H9 (cell line): Measurements from ENCODE around the gene KRT32. TPM values are rescaled to one million over a fixed set of nuclear protein-coding genes. Genes with fewer than 3 reads are reported as not detected.

ENCODE experiments used
- DNase-seq: peaks from one replicate; pipeline ENCODE4 v3.0.0-alpha.2; 2017
- H2AFZ ChIP-seq: one replicate; pipeline ENCODE4 v1.6.1; 2013; ENCODE audit warnings: mild to moderate bottlenecking, low read length, control low read depth, moderate library complexity
- H2AK5ac ChIP-seq: 2 replicates; pipeline ENCODE4 v1.6.1; 2013; ENCODE audit warnings: low read length, control low read depth, mixed read lengths; ENCODE audit not compliant: insufficient read length
- H2BK120ac ChIP-seq: one replicate; pipeline ENCODE4 v1.6.1; 2013; ENCODE audit warnings: low read depth, mild to moderate bottlenecking, low read length, control low read depth, inconsistent platforms; ENCODE audit not compliant: poor library complexity, severe bottlenecking
- H2BK12ac ChIP-seq: 2 replicates; pipeline ENCODE4 v1.6.1; 2013; ENCODE audit warnings: low read length, control low read depth, mixed read lengths, low read depth; ENCODE audit not compliant: insufficient read length
- H2BK15ac ChIP-seq: 2 replicates; pipeline ENCODE4 v1.6.1; 2013; ENCODE audit warnings: low read depth, low read length, control low read depth
- H2BK20ac ChIP-seq: one replicate; pipeline ENCODE4 v1.6.1; 2013; ENCODE audit warnings: low read depth, mild to moderate bottlenecking, low read length, control low read depth, inconsistent platforms; ENCODE audit not compliant: poor library complexity, severe bottlenecking
- H2BK5ac ChIP-seq: 2 replicates; pipeline ENCODE4 v1.6.1; 2013; ENCODE audit warnings: low read length, control low read depth, mixed read lengths; ENCODE audit not compliant: insufficient read length
- H3K14ac ChIP-seq: 2 replicates; pipeline ENCODE4 v1.6.1; 2013; ENCODE audit warnings: low read length, control low read depth; ENCODE audit not compliant: insufficient read depth
- H3K18ac ChIP-seq: 2 replicates; pipeline ENCODE4 v1.6.1; 2013; ENCODE audit warnings: low read depth, mild to moderate bottlenecking, mixed read lengths, low read length, control low read depth; ENCODE audit not compliant: insufficient read length
- H3K23ac ChIP-seq: 2 replicates; pipeline ENCODE4 v1.6.1; 2013; ENCODE audit warnings: low read length, control low read depth, mixed read lengths, low read depth; ENCODE audit not compliant: insufficient read length
- H3K23me2 ChIP-seq: 2 replicates; pipeline ENCODE4 v1.6.1; 2013; ENCODE audit warnings: low read depth, mild to moderate bottlenecking, mixed read lengths, low read length, control low read depth; ENCODE audit not compliant: insufficient read length, poor library complexity, severe bottlenecking
- H3K27ac ChIP-seq: 2 replicates; pipeline ENCODE4 v1.5.1; 2013; ENCODE audit warnings: low read length, control low read depth, mixed read lengths, low read depth; ENCODE audit not compliant: insufficient read length
- H3K27me3 ChIP-seq: 2 replicates; pipeline ENCODE4 v1.6.1; 2013; ENCODE audit warnings: low read length, control low read depth, inconsistent platforms; ENCODE audit not compliant: insufficient read depth
- H3K4ac ChIP-seq: 2 replicates; pipeline ENCODE4 v1.6.1; 2013; ENCODE audit warnings: low read depth, mild to moderate bottlenecking, control low read depth, inconsistent platforms, low read length, moderate library complexity
- H3K4me1 ChIP-seq: 2 replicates; pipeline ENCODE4 v1.6.1; 2013; ENCODE audit warnings: low read length, control low read depth, inconsistent platforms; ENCODE audit not compliant: insufficient read depth
- H3K4me2 ChIP-seq: 2 replicates; pipeline ENCODE4 v1.6.1; 2013; ENCODE audit warnings: low read length, control low read depth, mixed read lengths; ENCODE audit not compliant: insufficient read length, insufficient read depth
- H3K56ac ChIP-seq: 2 replicates; pipeline ENCODE4 v1.6.1; 2013; ENCODE audit warnings: low read depth, mild to moderate bottlenecking, mixed read lengths, low read length, control low read depth; ENCODE audit not compliant: insufficient read length
- H3K79me1 ChIP-seq: 2 replicates; pipeline ENCODE4 v1.6.1; 2013; ENCODE audit warnings: low read depth, mild to moderate bottlenecking, moderate library complexity, low read length, control low read depth, inconsistent platforms; ENCODE audit not compliant: insufficient read depth, poor library complexity, severe bottlenecking
- H3K79me2 ChIP-seq: 2 replicates; pipeline ENCODE4 v1.6.1; 2013; ENCODE audit warnings: low read length, control low read depth, inconsistent platforms; ENCODE audit not compliant: insufficient read depth
- H3K9ac ChIP-seq: 2 replicates; pipeline ENCODE4 v1.6.1; 2013; ENCODE audit warnings: low read length, control low read depth, mixed read lengths; ENCODE audit not compliant: insufficient read length; ENCODE audit errors: extremely low read depth
- H3K9me3 ChIP-seq: one replicate; pipeline ENCODE4 v1.6.1; 2013; ENCODE audit warnings: low read depth, low read length, inconsistent platforms; ENCODE audit not compliant: control insufficient read depth
- H3T11ph ChIP-seq: one replicate; pipeline ENCODE4 v1.6.1; 2013; ENCODE audit warnings: mild to moderate bottlenecking, low read length, control low read depth, inconsistent platforms
- H4K20me1 ChIP-seq: one replicate; pipeline ENCODE4 v1.6.1; 2013; ENCODE audit not compliant: control insufficient read depth, insufficient read length, insufficient read depth
- H4K5ac ChIP-seq: 2 replicates; pipeline ENCODE4 v1.6.1; 2013; ENCODE audit warnings: low read depth, mild to moderate bottlenecking, mixed read lengths, low read length, control low read depth; ENCODE audit not compliant: insufficient read length
- H4K8ac ChIP-seq: replicated peaks from 2 replicates; pipeline ENCODE4 v1.6.1; 2013; ENCODE audit warnings: low read length, control low read depth, mixed read lengths, low read depth; ENCODE audit not compliant: insufficient read length
- H4K91ac ChIP-seq: 2 replicates; pipeline ENCODE4 v1.6.1; 2013; ENCODE audit warnings: low read depth, mild to moderate bottlenecking, moderate library complexity, mixed read lengths, low read length, control low read depth; ENCODE audit not compliant: insufficient read length
- H3K27ac Mint-ChIP-seq, 3 experiments: 2 replicates in 2 of 3; 3 replicates in 1 of 3; pipeline ENCODE4 v1.8.0; 2020 to 2021; ENCODE audit warnings: mixed read lengths in 3 of 3, mild to moderate bottlenecking in 1 of 3, moderate library complexity in 1 of 3
- H3K27me3 Mint-ChIP-seq: 2 replicates; pipeline ENCODE4 v1.8.0; 2021; ENCODE audit warnings: low read depth, mild to moderate bottlenecking, moderate library complexity, mixed read lengths
- H3K36me3 Mint-ChIP-seq, 3 experiments: 2 replicates in 2 of 3; 3 replicates in 1 of 3; pipeline ENCODE4 v1.8.0; 2020 to 2021; ENCODE audit warnings: low read depth in 3 of 3, mixed read lengths in 3 of 3; ENCODE audit not compliant: insufficient read depth in 1 of 3
- H3K4me1 Mint-ChIP-seq, 2 experiments: 2 replicates each; pipeline ENCODE4 v1.8.0; 2020; ENCODE audit warnings: mixed read lengths in 2 of 2
- H3K4me3 Mint-ChIP-seq, 2 experiments: 2 replicates in 1 of 2; 3 replicates in 1 of 2; pipeline ENCODE4 v1.8.0; 2020 to 2021; ENCODE audit warnings: mild to moderate bottlenecking in 2 of 2, mixed read lengths in 2 of 2, moderate library complexity in 1 of 2
- H3K9me3 Mint-ChIP-seq, 2 experiments: 2 replicates in 1 of 2; 3 replicates in 1 of 2; pipeline ENCODE4 v1.8.0; 2020; ENCODE audit warnings: mild to moderate bottlenecking in 2 of 2, mixed read lengths in 2 of 2, moderate library complexity in 1 of 2
- WGBS: extraction: QIAGEN DNeasy Blood & Tissue Kit; methylation state at CpG from one replicate; pipeline ENCODE4 v1.1.7; 2013; ENCODE audit warnings: missing lambda C conversion rate, low lambda C conversion rate, mixed read lengths; ENCODE audit not compliant: insufficient read length; ENCODE audit errors: extremely low coverage; 5-methylcytosine and 5-hydroxymethylcytosine counted together
- total RNA-seq: library from RNA; stranded (reverse); gene quantifications from 2 replicates; pipeline ENCODE4 v1.2.1, GENCODE V29; 2021
- TF ChIP-seq, protein P1 (sequence below): fragments of 200-600 bp; sonication (generic); conservative IDR thresholded peaks from 3 replicates; pipeline ENCODE4 v1.8.0; 2021; ENCODE audit warnings: antibody characterized with exemption, mild to moderate bottlenecking

The KRT32 gene
- total RNA-seq, 1 experiment from 2014 or later = not detected

- Histone ChIP-seq H3K14ac (no peak overlapping the region), H3K9ac (no peak overlapping the region), H4K91ac (no peak overlapping the region), H3T11ph (no peak overlapping the region), H2BK12ac (no peak overlapping the region), H2BK5ac (no peak overlapping the region), H2BK120ac (no peak overlapping the region), H3K56ac (no peak overlapping the region), H4K8ac (no peak overlapping the region), H3K9me3 (no peaks in the 10 kb centered on the region), H3K27me3 (no peaks in the 10 kb centered on the region), H4K5ac (no peak overlapping the region), H2BK15ac (no peak overlapping the region), H3K4ac (no peak overlapping the region), H2BK20ac (no peak overlapping the region), H3K4me2 (no peak overlapping the region), H3K79me2 (no peaks in the 10 kb centered on the region), H3K4me1 (no peaks in the 10 kb centered on the region), H3K79me1 (no peaks in the 10 kb centered on the region), H3K23ac (no peak overlapping the region), H3K27ac (no peak overlapping the region), H2AK5ac (no peak overlapping the region), H2AFZ (no peak overlapping the region), H3K23me2 (no peaks in the 10 kb centered on the region), H3K18ac (no peak overlapping the region), H4K20me1 (no peaks in the 10 kb centered on the region)
- TF ChIP-seq, protein P1, sequence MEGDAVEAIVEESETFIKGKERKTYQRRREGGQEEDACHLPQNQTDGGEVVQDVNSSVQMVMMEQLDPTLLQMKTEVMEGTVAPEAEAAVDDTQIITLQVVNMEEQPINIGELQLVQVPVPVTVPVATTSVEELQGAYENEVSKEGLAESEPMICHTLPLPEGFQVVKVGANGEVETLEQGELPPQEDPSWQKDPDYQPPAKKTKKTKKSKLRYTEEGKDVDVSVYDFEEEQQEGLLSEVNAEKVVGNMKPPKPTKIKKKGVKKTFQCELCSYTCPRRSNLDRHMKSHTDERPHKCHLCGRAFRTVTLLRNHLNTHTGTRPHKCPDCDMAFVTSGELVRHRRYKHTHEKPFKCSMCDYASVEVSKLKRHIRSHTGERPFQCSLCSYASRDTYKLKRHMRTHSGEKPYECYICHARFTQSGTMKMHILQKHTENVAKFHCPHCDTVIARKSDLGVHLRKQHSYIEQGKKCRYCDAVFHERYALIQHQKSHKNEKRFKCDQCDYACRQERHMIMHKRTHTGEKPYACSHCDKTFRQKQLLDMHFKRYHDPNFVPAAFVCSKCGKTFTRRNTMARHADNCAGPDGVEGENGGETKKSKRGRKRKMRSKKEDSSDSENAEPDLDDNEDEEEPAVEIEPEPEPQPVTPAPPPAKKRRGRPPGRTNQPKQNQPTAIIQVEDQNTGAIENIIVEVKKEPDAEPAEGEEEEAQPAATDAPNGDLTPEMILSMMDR = no peak
- no CpG with 5 or more reads among the region's 8 CpGs for WGBS
- Mint-ChIP-seq H3K27ac (no peak overlapping the region), H3K4me3 (no peak overlapping the region), H3K4me1 (peaks cover 0 to under 1% of the 10 kb centered on the region in 2 experiments; a peak in 1 of 4 replicates), H3K9me3 (no peaks in the 10 kb centered on the region), H3K36me3 (no peaks in the 10 kb centered on the region), H3K27me3 (peaks cover 2% of the 10 kb centered on the region)
- DNase-seq = no peak
Measured at GRCh38 chr17:41478237-41478636, 11.1 kb upstream of the KRT32 start.
